HUES6 (cell line): ENCODE data around the gene EPB41.
"Not testable (repeated sequence)": the region's sequence is repeated elsewhere in the genome, so short reads cannot be mapped to it uniquely, and the experiment has no call there.

Experiments used
- H3K27ac ChIP-seq: 2 replicates; pipeline ENCODE4 v1.7.0; 2013; ENCODE audit warnings: low read depth, mild to moderate bottlenecking, low read length, inconsistent platforms
- H3K27me3 ChIP-seq: 2 replicates; pipeline ENCODE4 v1.6.1; 2013; ENCODE audit warnings: low read length; ENCODE audit not compliant: control insufficient read depth, insufficient read depth
- H3K36me3 ChIP-seq: 2 replicates; pipeline ENCODE4 v1.6.1; 2013; ENCODE audit warnings: low read length; ENCODE audit not compliant: control insufficient read depth, insufficient read depth
- H3K4me1 ChIP-seq: 2 replicates; pipeline ENCODE4 v1.6.1; 2013; ENCODE audit warnings: low read length; ENCODE audit not compliant: control insufficient read depth, insufficient read depth
- H3K4me3 ChIP-seq: 2 replicates; pipeline ENCODE4 v1.5.1; 2013; ENCODE audit warnings: low read depth, low read length
- H3K9ac ChIP-seq: one replicate; pipeline ENCODE4 v1.6.1; 2013; ENCODE audit warnings: mild to moderate bottlenecking, low read length
- H3K9me3 ChIP-seq: 2 replicates; pipeline ENCODE4 v1.6.1; 2013; ENCODE audit warnings: low read depth, low read length; ENCODE audit not compliant: control insufficient read depth, insufficient read depth

Gene EPB41

DNA sequence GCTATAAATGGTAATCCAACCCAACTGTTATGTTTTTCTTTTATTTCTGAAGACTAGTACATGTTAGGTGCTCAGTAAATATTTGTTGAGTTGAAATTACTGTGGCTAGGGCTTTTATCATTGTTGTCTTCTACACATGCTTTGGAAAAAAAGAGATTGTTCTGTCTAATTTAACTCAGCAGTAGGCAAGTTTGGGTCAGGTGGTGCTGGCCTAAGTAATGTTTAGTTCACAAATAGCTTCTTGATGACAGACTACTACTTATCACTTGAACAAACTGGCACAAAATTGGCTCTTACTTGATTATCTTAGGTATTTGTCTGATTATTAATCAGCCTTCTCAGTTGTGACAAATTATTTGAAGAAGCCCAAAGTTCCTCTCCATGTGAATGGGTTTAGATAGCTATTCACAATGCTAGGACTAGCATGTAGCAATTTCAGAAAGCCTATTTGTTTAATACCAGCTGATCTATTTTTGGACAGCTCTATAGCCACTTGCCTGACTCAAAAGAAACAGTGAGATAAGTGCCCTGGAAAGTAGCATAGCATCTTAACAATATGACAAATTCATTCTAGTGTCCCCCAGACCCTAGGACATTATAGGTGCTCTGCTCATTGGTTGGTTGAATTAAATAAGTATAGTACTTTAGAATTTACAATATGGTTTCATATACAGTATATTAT, 176.7 kb downstream of the EPB41 start:
- Histone ChIP-seq H3K9ac (no peak overlapping the region), H3K4me3 (no peak overlapping the region), H3K27me3 (no peaks in the 10 kb centered on the region), H3K4me1 (no peaks in the 10 kb centered on the region), H3K36me3 (0 out of 2 replicates have a peak, but pooled peaks cover 3% of the 10 kb centered on the region), H3K9me3 (no peaks in the 10 kb centered on the region), H3K27ac (no peak overlapping the region)

GRCh38 chr1:29092704-29093103, 178.3 kb downstream of the EPB41 start:
- H3K4me1 ChIP-seq, H3K27ac ChIP-seq, H3K27me3 ChIP-seq, H3K9me3 ChIP-seq, H3K9ac ChIP-seq, H3K4me3 ChIP-seq, H3K36me3 ChIP-seq: not testable (repeated sequence)

- peaks cover 9% of the 10 kb centered on the region; the same call in 1 of the 2 replicates for H3K4me1 ChIP-seq
- H3K9ac ChIP-seq = no peak overlapping the region
- H3K27ac ChIP-seq = no peak overlapping the region
- H3K27me3 ChIP-seq = no peaks in the 10 kb centered on the region
- no peak overlapping the region for H3K4me3 ChIP-seq
- peaks cover 11% of the 10 kb centered on the region for H3K36me3 ChIP-seq
- no peaks in the 10 kb centered on the region for H3K9me3 ChIP-seq
Observed at GRCh38 chr1:29094433-29094832, 180.1 kb downstream of the EPB41 start.

- Histone ChIP-seq H3K9ac (no peak overlapping the region), H3K27ac (no peak overlapping the region), H3K4me1 (peaks cover 9% of the 10 kb centered on the region; the same call in 1 of the 2 replicates), H3K4me3 (no peak overlapping the region), H3K9me3 (no peaks in the 10 kb centered on the region), H3K36me3 (peaks cover 16% of the 10 kb centered on the region), H3K27me3 (no peaks in the 10 kb centered on the region)
Observed at GRCh38 chr1:29094954-29095353, 180.6 kb downstream of the EPB41 start.

GRCh38 chr1:29096231-29096886, 182.0 kb downstream of the EPB41 start:
- peaks cover 21% of the 10 kb centered on the region for H3K36me3 ChIP-seq
- H3K27ac ChIP-seq = no peak overlapping the region
- no peak overlapping the region for H3K9ac ChIP-seq

GRCh38 chr1:29099286-29099685, 184.9 kb downstream of the EPB41 start:
- H3K36me3 ChIP-seq = peaks cover 21% of the 10 kb centered on the region
- H3K9me3 ChIP-seq = no peaks in the 10 kb centered on the region
- H3K27ac ChIP-seq = no peak overlapping the region
- H3K9ac ChIP-seq = no peak overlapping the region
- no peak overlapping the region for H3K4me3 ChIP-seq
- H3K27me3 ChIP-seq = no peaks in the 10 kb centered on the region
- H3K4me1 ChIP-seq = peaks cover 9% of the 10 kb centered on the region; the same call in 1 of the 2 replicates

More at GRCh38 chr1:29096231-29096886, 182.0 kb downstream of the EPB41 start:
- Histone ChIP-seq H3K9me3 (no peaks in the 10 kb centered on the region), H3K27me3 (no peaks in the 10 kb centered on the region), H3K4me1 (peaks cover 9% of the 10 kb centered on the region; the same call in 1 of the 2 replicates), H3K4me3 (no peak overlapping the region)

DNA sequence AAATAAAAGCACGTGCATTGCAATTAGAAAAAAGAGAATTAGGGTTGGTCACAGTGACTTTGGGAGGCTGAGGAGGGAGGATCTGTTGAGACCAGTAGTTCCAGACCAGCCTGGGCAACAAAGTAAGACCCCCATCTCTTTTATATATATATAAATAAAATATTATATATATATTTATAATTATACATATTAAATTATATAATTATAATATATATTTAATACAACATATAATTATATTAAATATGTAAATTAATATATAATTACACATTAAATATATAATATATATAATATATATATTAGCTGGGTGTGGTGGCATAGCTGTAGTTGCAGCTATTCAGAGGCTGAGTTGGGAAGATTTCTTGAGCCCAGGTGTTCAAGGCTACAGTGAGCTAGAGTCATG, 186.1 kb downstream of the EPB41 start:
- H3K9me3 ChIP-seq = no peaks in the 10 kb centered on the region
- no peak overlapping the region for H3K27ac ChIP-seq
- no peak overlapping the region for H3K4me3 ChIP-seq
- H3K27me3 ChIP-seq = no peaks in the 10 kb centered on the region
- peaks cover 9% of the 10 kb centered on the region; the same call in 1 of the 2 replicates for H3K4me1 ChIP-seq
- no peak overlapping the region for H3K9ac ChIP-seq
- H3K36me3 ChIP-seq = peaks cover 19% of the 10 kb centered on the region

DNA sequence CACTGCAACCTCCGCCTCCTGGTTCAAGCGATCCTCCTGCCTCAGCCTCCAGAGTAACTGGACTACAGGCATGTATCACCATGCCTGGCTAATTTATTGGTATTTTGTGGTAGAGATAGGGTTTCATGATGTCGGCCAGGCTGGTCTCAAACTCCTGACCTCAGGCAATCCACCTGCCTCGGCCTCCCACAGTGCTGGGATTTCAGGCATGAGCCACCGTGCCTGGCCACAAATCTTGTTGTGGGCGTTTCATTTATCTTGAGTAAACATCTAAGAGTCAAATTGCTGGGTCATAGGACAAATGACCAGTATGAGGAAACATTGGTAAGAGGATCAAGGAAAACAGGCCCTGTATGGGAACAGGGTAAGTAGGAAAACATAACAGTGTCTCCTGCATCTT, 191.5 kb downstream of the EPB41 start:
- no peaks in the 10 kb centered on the region for H3K4me1 ChIP-seq

DNA sequence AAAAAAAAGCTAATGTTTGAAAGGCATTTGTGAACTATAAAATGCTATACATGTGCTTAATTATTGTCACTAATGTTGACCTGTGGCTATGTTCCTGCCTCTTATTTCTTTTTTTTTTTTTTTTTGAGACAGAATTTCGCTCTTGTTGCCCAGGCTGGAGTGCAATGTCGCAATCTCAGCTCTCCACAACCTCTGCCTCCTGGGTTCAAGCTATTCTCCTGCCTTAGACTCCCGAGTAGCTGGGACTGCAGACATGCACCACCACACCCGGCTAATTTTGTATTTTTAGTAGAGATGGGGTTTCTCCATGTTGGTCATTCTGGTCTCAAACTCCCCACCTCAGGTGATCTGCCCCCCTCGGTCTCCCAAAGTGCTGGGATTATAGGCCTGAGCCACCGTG, 193.7 kb downstream of the EPB41 start:
- H3K36me3 ChIP-seq, H3K27me3 ChIP-seq, H3K9ac ChIP-seq, H3K4me1 ChIP-seq, H3K4me3 ChIP-seq, H3K27ac ChIP-seq, H3K9me3 ChIP-seq: not testable (repeated sequence)

More for the DNA sequence above, 191.5 kb downstream of the EPB41 start:
- peaks cover 8% of the 10 kb centered on the region for H3K36me3 ChIP-seq
- H3K9ac ChIP-seq = no peak overlapping the region
- no peak overlapping the region for H3K27ac ChIP-seq
- no peaks in the 10 kb centered on the region for H3K9me3 ChIP-seq
- H3K27me3 ChIP-seq = no peaks in the 10 kb centered on the region
- H3K4me3 ChIP-seq = no peak overlapping the region

- no peak overlapping the region for H3K27ac ChIP-seq
- H3K9ac ChIP-seq = no peak overlapping the region
- no peaks in the 10 kb centered on the region for H3K27me3 ChIP-seq
- peaks cover 14% of the 10 kb centered on the region for H3K4me1 ChIP-seq
- H3K4me3 ChIP-seq = no peak overlapping the region
- peaks cover 15% of the 10 kb centered on the region for H3K36me3 ChIP-seq
- H3K9me3 ChIP-seq = no peaks in the 10 kb centered on the region
Observed at GRCh38 chr1:29112705-29113412, 198.5 kb downstream of the EPB41 start.
